EL (cell line): ENCODE measurements around the gene MPI.

ENCODE experiments used
- DNase-seq: peaks from one replicate; pipeline ENCODE4 v3.0.0-alpha.2; 2016

Gene MPI

GRCh38 chr15:74889883-74890664 lies at the start of gene MPI:
Gene MPI (plus strand): TSS chr15:74890042. CDS start chr15:74890074, 32 bp downstream.
- DNase-seq = peak; percentile 85

- no peak for DNase-seq
Observed at GRCh38 chr15:74840851-74841775, 48.7 kb upstream of the MPI start.

DNA sequence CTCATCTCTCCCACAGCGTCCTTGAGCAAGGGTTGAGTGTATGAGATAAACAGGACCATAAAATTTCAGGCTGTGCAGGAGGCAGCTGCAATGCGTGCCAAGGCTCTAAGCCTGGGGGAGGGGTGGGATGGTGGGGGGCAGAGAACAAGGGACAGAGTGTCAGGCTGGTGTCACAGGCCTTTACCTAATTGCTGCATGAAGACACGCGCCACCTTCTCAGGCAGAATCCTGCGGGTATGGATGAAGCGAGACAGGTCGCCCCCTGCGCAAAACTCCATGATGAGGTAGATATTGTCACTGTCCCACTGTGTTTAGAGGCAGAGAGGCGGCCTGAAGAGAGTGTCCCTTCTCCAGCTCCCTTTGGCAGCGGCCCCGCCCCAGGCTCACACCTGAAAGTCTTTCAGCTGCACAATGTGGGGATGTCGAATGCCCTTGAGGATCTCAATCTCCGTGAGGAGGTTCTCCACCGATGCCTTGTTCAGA lies 47.9 kb upstream of the MPI start:
- DNase-seq = no peak

- peak; percentile 85 for DNase-seq
Observed at GRCh38 chr15:74842581-74843444, 47.0 kb upstream of the MPI start, which contains the start of gene ULK3. Gene ULK3 (minus strand): TSS chr15:74843156. CDS start chr15:74843105, 51 bp downstream.

GRCh38 chr15:74843445-74843828 lies 46.4 kb upstream of the MPI start:
- no peak for DNase-seq

DNA sequence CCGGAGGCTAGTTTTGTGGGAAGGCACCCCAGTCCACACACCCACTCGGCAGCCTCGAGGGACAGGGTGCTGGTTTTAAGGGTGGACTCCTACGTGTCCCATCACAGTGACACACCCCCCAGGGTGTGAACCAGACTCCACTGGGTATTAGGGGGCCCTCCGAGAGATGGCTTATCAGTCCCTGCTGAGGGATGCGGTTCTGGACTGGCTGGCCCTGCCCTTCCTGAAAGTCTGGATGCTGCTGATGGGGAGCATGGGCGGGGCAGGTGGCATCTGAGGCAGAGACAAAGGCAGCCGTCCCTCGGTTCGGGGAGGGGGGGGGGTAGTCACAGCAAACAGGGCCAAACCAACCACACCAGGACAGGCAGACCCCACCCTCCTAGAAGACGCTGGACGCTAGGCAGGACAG lies 45.9 kb upstream of the MPI start:
- no peak for DNase-seq

GRCh38 chr15:74844319-74845207 lies 45.3 kb upstream of the MPI start:
- DNase-seq = no peak

DNA sequence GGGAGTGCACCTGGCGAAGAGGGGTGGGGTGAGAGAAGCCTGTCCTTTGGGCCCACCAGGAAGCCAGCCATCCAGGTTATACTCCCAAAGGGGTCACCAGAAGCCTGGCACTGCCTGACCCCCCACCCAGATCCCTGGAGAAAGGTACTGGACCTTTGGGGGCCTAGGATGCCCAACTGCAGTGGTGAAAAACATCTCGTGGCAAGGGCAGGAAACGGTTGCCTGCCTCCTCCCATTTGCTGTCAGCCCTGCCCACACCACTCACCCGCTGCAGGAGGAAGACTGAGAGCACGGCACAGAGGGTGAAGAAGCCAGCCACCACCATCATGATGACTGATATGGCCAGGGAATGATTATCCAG lies 44.7 kb upstream of the MPI start:
- no peak for DNase-seq

GRCh38 chr15:74845581-74845980 lies 44.3 kb upstream of the MPI start:
- no peak for DNase-seq

- no peak for DNase-seq
Observed at GRCh38 chr15:74847432-74847831, 42.4 kb upstream of the MPI start.

DNA sequence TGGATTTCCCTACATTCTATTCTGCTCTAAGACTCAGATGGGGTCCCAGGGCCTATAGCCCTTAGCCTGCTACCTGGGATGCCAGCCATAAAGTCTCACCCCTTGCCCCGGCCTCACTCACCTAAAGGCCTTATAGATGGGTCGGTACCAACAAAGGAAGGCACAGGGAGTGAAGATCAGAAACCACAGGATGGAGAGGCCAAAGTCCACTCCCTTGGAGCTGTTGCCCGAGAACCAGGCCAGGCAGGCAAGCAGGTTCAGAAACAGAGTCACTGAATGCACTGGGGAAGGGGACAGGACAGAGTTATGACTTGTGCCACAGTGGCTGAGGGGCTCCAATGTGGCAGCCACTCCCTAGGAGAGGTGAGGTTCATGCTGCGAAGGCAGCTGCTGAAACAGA lies 39.4 kb upstream of the MPI start:
- no peak for DNase-seq

DNA sequence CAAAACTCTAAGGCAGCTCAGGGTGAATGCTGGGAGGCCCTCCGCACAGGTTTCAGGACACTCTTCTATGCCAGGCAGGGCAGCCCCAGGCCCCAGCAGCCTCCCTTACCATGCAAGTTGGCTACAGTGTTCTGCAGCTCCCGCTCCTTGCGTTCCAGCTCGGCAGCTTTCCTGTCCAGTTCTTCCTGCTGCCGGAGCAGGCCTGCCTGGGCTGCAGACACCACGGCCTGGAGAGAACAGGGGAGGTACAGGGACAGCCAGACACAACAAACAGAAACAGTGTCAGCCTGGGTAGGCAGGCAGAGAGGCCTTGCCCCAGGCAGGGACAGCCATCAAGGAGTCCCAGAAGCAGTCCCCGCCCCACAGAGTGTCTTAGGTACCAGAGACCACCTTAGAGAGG lies 37.9 kb upstream of the MPI start:
- DNase-seq = no peak

GRCh38 chr15:74854453-74855022 lies 35.3 kb upstream of the MPI start:
- DNase-seq = no peak

DNA sequence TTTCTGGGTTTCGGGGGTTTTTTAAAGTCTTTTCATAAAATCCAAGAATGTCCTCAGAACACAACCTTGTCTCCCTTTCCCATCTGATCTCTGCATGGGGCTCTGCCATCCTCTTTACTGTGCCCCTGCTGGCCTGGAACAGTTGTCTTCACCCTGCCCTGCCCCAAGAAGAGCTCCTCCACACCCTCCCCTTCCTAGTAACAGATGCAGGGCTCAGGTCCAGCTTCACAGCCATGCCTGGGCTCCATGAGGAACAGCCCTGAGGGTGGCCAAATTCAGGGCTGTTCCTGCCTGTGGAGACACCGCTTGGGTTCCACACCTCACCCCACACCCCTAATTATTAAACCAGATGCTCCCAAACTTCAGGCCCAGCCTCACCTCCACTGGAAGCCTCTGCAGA lies 34.0 kb upstream of the MPI start:
- no peak for DNase-seq

- no peak for DNase-seq
Observed at GRCh38 chr15:74856537-74856936, 33.3 kb upstream of the MPI start.

DNA sequence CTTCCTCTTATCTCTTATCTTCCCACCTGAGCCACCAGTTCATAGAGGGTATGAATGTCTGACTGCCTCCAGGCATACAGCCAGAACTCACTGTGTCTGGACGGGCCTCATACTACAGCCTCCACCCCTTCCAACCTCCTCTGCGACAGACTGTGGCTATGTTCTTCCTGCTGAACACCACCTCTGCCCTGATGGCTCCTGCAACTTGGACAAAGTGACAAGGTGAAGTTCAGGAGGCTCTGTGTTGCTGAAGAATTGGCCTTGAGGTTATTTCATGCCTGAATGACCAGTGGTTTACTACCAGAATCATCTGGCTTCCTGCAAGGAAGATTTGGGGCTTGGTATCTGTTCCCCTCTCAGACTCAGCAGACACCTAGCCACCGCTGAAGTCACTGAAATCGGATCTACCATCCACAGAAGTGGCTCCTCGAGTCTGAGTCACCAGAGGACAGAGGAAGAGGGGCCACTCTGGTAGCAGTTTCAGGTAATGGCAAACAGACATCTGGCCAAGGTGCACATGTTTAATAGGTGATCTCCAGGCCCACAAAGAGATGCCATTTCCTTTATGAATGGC lies 32.7 kb upstream of the MPI start:
- no peak for DNase-seq

DNA sequence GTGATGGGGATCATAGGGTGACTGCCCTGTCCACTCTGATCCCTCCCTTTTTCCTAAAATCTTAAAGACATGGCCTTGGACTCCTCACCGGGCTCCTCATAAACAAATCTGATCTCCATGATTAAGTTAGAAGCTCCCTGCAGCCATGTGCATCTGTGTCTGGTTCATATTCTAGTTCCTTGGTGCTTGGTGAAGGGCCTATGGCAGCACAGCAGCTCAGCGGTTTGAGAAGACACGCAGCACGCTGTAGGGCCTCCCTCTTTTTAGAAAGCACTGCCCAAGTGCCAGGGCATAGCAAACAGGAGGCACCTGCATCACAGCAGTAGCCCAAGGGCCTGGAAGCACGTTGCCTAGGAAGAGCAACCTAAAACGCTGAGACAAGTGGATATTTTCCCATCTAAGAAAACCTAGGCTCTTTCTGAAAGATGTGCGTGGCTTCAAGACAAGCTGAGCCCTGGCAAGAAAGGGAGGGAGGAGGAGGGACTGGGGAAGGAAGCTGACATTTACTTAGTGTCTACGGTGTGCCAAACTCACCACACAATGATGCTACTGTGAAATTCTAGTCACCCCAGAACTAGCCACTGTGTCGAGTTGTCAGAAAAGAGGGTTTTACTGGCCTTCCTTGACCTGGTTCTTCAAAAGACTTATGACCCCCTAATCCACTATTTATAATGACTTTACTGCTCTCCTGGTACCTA lies 32.0 kb upstream of the MPI start:
- DNase-seq = no peak

- DNase-seq = no peak
Observed at GRCh38 chr15:74858369-74858740, 31.5 kb upstream of the MPI start.

- peak; percentile 39 for DNase-seq
Observed at GRCh38 chr15:74863239-74864056, 26.4 kb upstream of the MPI start.

DNA sequence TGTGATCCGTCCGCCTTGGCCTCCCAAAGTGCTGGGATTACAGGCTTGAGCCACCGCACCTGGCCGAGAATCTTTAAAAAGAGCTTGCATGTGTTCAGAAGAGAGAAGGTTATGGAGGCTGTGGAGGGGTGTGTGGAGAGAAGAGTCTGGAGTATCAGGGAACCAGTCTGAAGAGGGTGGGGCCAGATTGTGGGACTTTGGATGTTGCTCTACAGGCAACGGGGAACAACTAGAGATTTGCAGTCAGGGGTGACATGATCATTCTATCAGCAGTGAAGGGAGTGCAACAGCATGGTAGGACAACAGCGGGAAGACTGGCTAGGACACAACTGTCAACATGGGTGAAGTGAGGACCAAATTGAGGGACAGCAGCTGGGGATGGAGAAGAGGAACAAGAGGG lies 25.5 kb upstream of the MPI start:
- DNase-seq = no peak
